ENCODE data around the gene SH2D2A. TPM values are rescaled to one million over a fixed set of nuclear protein-coding genes. Genes with fewer than 3 reads are reported as not detected.

Gene SH2D2A
- total RNA-seq: 0.60 and 2.6 TPM in 2 replicates
- 0.18 TPM in 1 of 2 replicates, not detected in the other for polyA plus RNA-seq

GRCh38 chr1:156816561-156817328, at the start of gene SH2D2A:
SH2D2A (minus strand) TSS chr1:156816848; CDS start chr1:156816708, 140 bp downstream.
- Histone ChIP-seq H3K4me1 (ENCODE audit: insufficient read depth) (peaks cover 20% of the 10 kb centered on the region), H2AFZ (no peak within 1 kb of the TSS), H3K27ac (no peak within 1 kb of the TSS), H3K36me3 (replicated peaks; ENCODE audit: insufficient read depth, low read depth) (no peaks in the 10 kb centered on the region), H3K79me2 (no peaks in the 10 kb centered on the region), H3K4me3 (no peak within 1 kb of the TSS), H3K9me2 (replicated peaks; ENCODE audit: insufficient read depth) (no peaks in the 10 kb centered on the region), H4K20me1 (ENCODE audit: insufficient read depth, poor library complexity, severe bottlenecking) (no peaks in the 10 kb centered on the region), H3K9me3 (ENCODE audit: low read depth) (no peaks in the 10 kb centered on the region), H3K27me3 (peaks cover 6% of the 10 kb centered on the region), H3K4me2 (no peak within 1 kb of the TSS)
- DNase-seq (ENCODE audit: low spot score): no peak
- WGBS (ENCODE audit: low lambda C conversion rate, missing lambda C conversion rate): 72% methylated on average over 9 of the region's 10 CpGs
- no peak for TF ChIP-seq EZH2phosphoT487 (IDR thresholded peaks at IDR 0.05; ENCODE audit: low read depth, severe bottlenecking, unreplicated experiment)
- TF ChIP-seq CTCF (IDR thresholded peaks at IDR 0.05; ENCODE audit: poor library complexity): no peak
- no peak for TF ChIP-seq EZH2 (IDR thresholded peaks at IDR 0.05; ENCODE audit: borderline replicate concordance)

GRCh38 chr1:156865865-156866248, 49.2 kb upstream of the SH2D2A start:
- no peaks in the 10 kb centered on the region for H3K9me2 ChIP-seq (replicated peaks; ENCODE audit: insufficient read depth)
- H3K27ac ChIP-seq: no peak overlapping the region
- H3K4me2 ChIP-seq: no peak overlapping the region
- no peaks in the 10 kb centered on the region for H4K20me1 ChIP-seq (ENCODE audit: insufficient read depth, poor library complexity, severe bottlenecking)
- 89% methylated on average over 4 of the region's 4 CpGs for WGBS (ENCODE audit: low lambda C conversion rate, missing lambda C conversion rate)
- no peaks in the 10 kb centered on the region for H3K79me2 ChIP-seq
- peaks cover 59% of the 10 kb centered on the region for H3K27me3 ChIP-seq
- TF ChIP-seq CTCF (IDR thresholded peaks at IDR 0.05; ENCODE audit: poor library complexity) (no peak), EZH2 (IDR thresholded peaks at IDR 0.05; ENCODE audit: borderline replicate concordance) (no peak), EZH2phosphoT487 (IDR thresholded peaks at IDR 0.05; ENCODE audit: low read depth, severe bottlenecking, unreplicated experiment) (no peak)
- H3K36me3 ChIP-seq (replicated peaks; ENCODE audit: insufficient read depth, low read depth): no peaks in the 10 kb centered on the region
- no peaks in the 10 kb centered on the region for H3K9me3 ChIP-seq (ENCODE audit: low read depth)
- H3K4me3 ChIP-seq: no peak overlapping the region
- H2AFZ ChIP-seq: no peak overlapping the region
- H3K4me1 ChIP-seq (ENCODE audit: insufficient read depth): peaks cover 2% of the 10 kb centered on the region
- DNase-seq (ENCODE audit: low spot score): no peak

GRCh38 chr1:156865258-156865657, 48.6 kb upstream of the SH2D2A start:
- WGBS (ENCODE audit: low lambda C conversion rate, missing lambda C conversion rate): 76% methylated on average over 9 of the region's 9 CpGs
- no peaks in the 10 kb centered on the region for H3K79me2 ChIP-seq
- H3K27me3 ChIP-seq: peaks cover 62% of the 10 kb centered on the region

More at GRCh38 chr1:156865258-156865657, 48.6 kb upstream of the SH2D2A start:
- H2AFZ ChIP-seq: no peak overlapping the region
- H3K4me2 ChIP-seq: no peak overlapping the region
- H3K36me3 ChIP-seq (replicated peaks; ENCODE audit: insufficient read depth, low read depth): no peaks in the 10 kb centered on the region
- no peaks in the 10 kb centered on the region for H3K9me3 ChIP-seq (ENCODE audit: low read depth)
- no peak for DNase-seq (ENCODE audit: low spot score)
- TF ChIP-seq EZH2 (IDR thresholded peaks at IDR 0.05; ENCODE audit: borderline replicate concordance) (no peak), CTCF (IDR thresholded peaks at IDR 0.05; ENCODE audit: poor library complexity) (no peak), EZH2phosphoT487 (IDR thresholded peaks at IDR 0.05; ENCODE audit: low read depth, severe bottlenecking, unreplicated experiment) (no peak)
- H3K27ac ChIP-seq: no peak overlapping the region
- no peak overlapping the region for H3K4me3 ChIP-seq
- H3K9me2 ChIP-seq (replicated peaks; ENCODE audit: insufficient read depth): no peaks in the 10 kb centered on the region
- H3K4me1 ChIP-seq (ENCODE audit: insufficient read depth): peaks cover 8% of the 10 kb centered on the region
- no peaks in the 10 kb centered on the region for H4K20me1 ChIP-seq (ENCODE audit: insufficient read depth, poor library complexity, severe bottlenecking)
